HCT116 (cell line): ENCODE results near the gene C10orf90. TPM values are rescaled to one million over a fixed set of nuclear protein-coding genes. Genes with fewer than 3 reads are reported as not detected.

ENCODE experiments used
- ATAC-seq: fragments of 200-7000 bp; cut with Tn5 transposase; 2 replicates; pipeline ENCODE4 v1.9.1; 2020; ENCODE audit warnings: mild to moderate bottlenecking, moderate library complexity
- BruUV-seq: library from RNA; stranded (reverse); fragments of 400-500 nt; replicated peaks from 2 replicates; lab custom pipeline; 2021; lab: Mats Ljungman, UMichigan
- CTCF ChIA-PET: fragments of 300-600 bp; sonication (Branson Sonifier 250); formaldehyde crosslinking; loops from one replicate; lab custom pipeline; 2021; ENCODE audit warnings: antibody characterized with exemption; lab: Charles Lee
- POLR2A ChIA-PET: fragments of 300-600, 350-600 bp; sonication (Branson Sonifier 250); formaldehyde crosslinking; loops from one replicate; lab custom pipeline; 2021; ENCODE audit warnings: antibody characterized with exemption; lab: Charles Lee
- RAD21 ChIA-PET, 2 experiments: fragments of 300-600 bp; sonication (Branson Sonifier 250); formaldehyde crosslinking; loops; one replicate each; lab custom pipeline; 2023; ENCODE audit warnings: low total read pairs in 2 of 2; ENCODE audit not compliant: uncharacterized antibody in 2 of 2, unreplicated experiment in 2 of 2, low non-redundant PET in 1 of 2; lab: Charles Lee
- DNase-seq: peaks from one replicate; pipeline ENCODE4 v3.0.0-alpha.2; 2010; ENCODE audit warnings: low read depth, low spot score
- H2AFZ ChIP-seq: fragments of 200-600 bp; shearing (Covaris generic), sonication (generic); 2 replicates; pipeline ENCODE4 v1.6.1; 2017; ENCODE audit warnings: low read depth, mixed run types, mixed read lengths, antibody characterized with exemption, low read length; ENCODE audit not compliant: poor library complexity, severe bottlenecking
- H3K27ac ChIP-seq: 2 replicates; pipeline ENCODE4 v1.5.1; 2012; ENCODE audit warnings: low read depth, low read length
- H3K27me3 ChIP-seq: fragments of 200-600 bp; sonication (generic); 2 replicates; pipeline ENCODE4 v1.6.1; 2016; ENCODE audit warnings: mixed run types, low read length, mixed read lengths; ENCODE audit not compliant: insufficient read depth
- H3K36me3 ChIP-seq, 2 experiments: fragments of 200-500 bp in 1 of 2; fragments of 200-600 bp in 1 of 2; sonication (Bioruptor generic) in 1 of 2; sonication (generic) in 1 of 2; 2 replicates each; pipeline versions ENCODE4 v1.5.1 to v1.6.1; 2014 to 2016; ENCODE audit warnings: low read length in 2 of 2, inconsistent platforms in 1 of 2, mixed read lengths in 1 of 2, mixed run types in 1 of 2; ENCODE audit not compliant: insufficient read depth in 2 of 2, control insufficient read depth in 1 of 2
- H3K4me1 ChIP-seq, 2 experiments: fragments of 200-600 bp in 1 of 2; sonication (generic) in 1 of 2; 2 replicates each; pipeline versions ENCODE4 v1.5.1 to v1.6.1; 2012 to 2017; ENCODE audit warnings: low read length in 2 of 2, inconsistent platforms in 1 of 2, mild to moderate bottlenecking in 1 of 2, mixed read lengths in 1 of 2, mixed run types in 1 of 2, moderate library complexity in 1 of 2; ENCODE audit not compliant: insufficient read depth in 2 of 2, control insufficient read depth in 1 of 2
- H3K4me2 ChIP-seq: fragments of 200-600 bp; sonication (generic); 2 replicates; pipeline ENCODE4 v1.6.1; 2017; ENCODE audit warnings: mixed run types, low read length, mixed read lengths
- H3K4me3 ChIP-seq, 2 experiments: fragments of 200-600 bp in 1 of 2; sonication (generic) in 1 of 2; replicated peaks in 1 of 2; 2 replicates each; pipeline ENCODE4 v1.5.1; 2011 to 2016; ENCODE audit warnings: low read length in 2 of 2, control low read depth in 1 of 2, low read depth in 1 of 2, mild to moderate bottlenecking in 1 of 2, mixed read lengths in 1 of 2, mixed run types in 1 of 2
- H3K79me2 ChIP-seq: fragments of 200-600 bp; sonication (generic); 2 replicates; pipeline ENCODE4 v1.6.1; 2017; ENCODE audit warnings: mild to moderate bottlenecking, mixed run types, low read length, moderate library complexity, mixed read lengths; ENCODE audit not compliant: insufficient read depth
- H3K9ac ChIP-seq: fragments of 200-600 bp; sonication (generic); 2 replicates; pipeline ENCODE4 v1.6.1; 2016; ENCODE audit warnings: low read length, mixed read lengths
- H3K9me2 ChIP-seq: fragments of 200-600 bp; sonication (generic), shearing (Covaris generic); 2 replicates; pipeline ENCODE4 v1.6.1; 2017; ENCODE audit warnings: mixed run types, mild to moderate bottlenecking, moderate library complexity; ENCODE audit not compliant: insufficient read depth
- H3K9me3 ChIP-seq, 2 experiments: fragments of 200-500 bp in 1 of 2; fragments of 200-600 bp in 1 of 2; sonication (Bioruptor generic) in 1 of 2; sonication (generic) in 1 of 2; 2 replicates each; pipeline ENCODE4 v1.6.1; 2014 to 2017; ENCODE audit warnings: low read length in 2 of 2, mixed read lengths in 2 of 2, inconsistent platforms in 1 of 2, low read depth in 1 of 2, mild to moderate bottlenecking in 1 of 2, mixed run types in 1 of 2, moderate library complexity in 1 of 2; ENCODE audit not compliant: control insufficient read depth in 1 of 2, insufficient read depth in 1 of 2
- H4K20me1 ChIP-seq: fragments of 200-600 bp; sonication (generic), shearing (Covaris generic); 2 replicates; pipeline ENCODE4 v1.6.1; 2017; ENCODE audit warnings: mixed run types, mild to moderate bottlenecking, moderate library complexity; ENCODE audit not compliant: insufficient read depth
- CBX3 ChIP-seq: IDR thresholded peaks from 2 replicates; pipeline ENCODE4 v1.6.1; 2012; ENCODE audit warnings: low read depth
- EZH2phosphoT487 ChIP-seq: fragments of 200-600 bp; IDR thresholded peaks from 2 replicates; pipeline ENCODE4 v1.6.1; 2018; ENCODE audit warnings: antibody characterized with exemption, borderline replicate concordance
- JUND ChIP-seq: IDR thresholded peaks from 2 replicates; pipeline ENCODE4 v1.6.1; 2012
- RAD21 ChIP-seq: IDR thresholded peaks from 2 replicates; pipeline ENCODE4 v1.6.1; 2012; ENCODE audit warnings: low read depth, mild to moderate bottlenecking
- REST ChIP-seq: IDR thresholded peaks from 2 replicates; pipeline ENCODE4 v1.6.1; 2012; ENCODE audit warnings: low read depth
- SIN3A ChIP-seq: IDR thresholded peaks from 2 replicates; pipeline ENCODE4 v1.6.1; 2012; ENCODE audit warnings: low read depth
- ZNF274 ChIP-seq: fragments of 200-500 bp; sonication (Bioruptor generic); IDR thresholded peaks from 2 replicates; pipeline ENCODE4 v1.6.1; 2014; ENCODE audit warnings: mild to moderate bottlenecking, low read depth, low read length, inconsistent platforms
- intact Hi-C: fragments of 100-400 bp; cut with micrococcal nuclease; formaldehyde crosslinking; loops from 2 replicates; pipeline ENCODE4 v1.10.0; 2022
- total RNA-seq: library from RNA; stranded (reverse); gene quantifications from one replicate; pipeline ENCODE4 v1.2.1, GENCODE V29; 2021; ENCODE audit not compliant: unreplicated experiment
- TF ChIP-seq, protein P1 (sequence below): IDR thresholded peaks from 2 replicates; pipeline ENCODE4 v1.6.1; 2011; ENCODE audit warnings: mild to moderate bottlenecking, low read length, moderate library complexity; ENCODE audit not compliant: insufficient replicate concordance; ENCODE audit errors: extremely low read depth
- TF ChIP-seq, protein P2 (sequence below): IDR thresholded peaks from 2 replicates; pipeline ENCODE4 v1.6.1; 2012

C10orf90 gene
- total RNA-seq, 1 experiment from 2014 or later: not detected

DNA sequence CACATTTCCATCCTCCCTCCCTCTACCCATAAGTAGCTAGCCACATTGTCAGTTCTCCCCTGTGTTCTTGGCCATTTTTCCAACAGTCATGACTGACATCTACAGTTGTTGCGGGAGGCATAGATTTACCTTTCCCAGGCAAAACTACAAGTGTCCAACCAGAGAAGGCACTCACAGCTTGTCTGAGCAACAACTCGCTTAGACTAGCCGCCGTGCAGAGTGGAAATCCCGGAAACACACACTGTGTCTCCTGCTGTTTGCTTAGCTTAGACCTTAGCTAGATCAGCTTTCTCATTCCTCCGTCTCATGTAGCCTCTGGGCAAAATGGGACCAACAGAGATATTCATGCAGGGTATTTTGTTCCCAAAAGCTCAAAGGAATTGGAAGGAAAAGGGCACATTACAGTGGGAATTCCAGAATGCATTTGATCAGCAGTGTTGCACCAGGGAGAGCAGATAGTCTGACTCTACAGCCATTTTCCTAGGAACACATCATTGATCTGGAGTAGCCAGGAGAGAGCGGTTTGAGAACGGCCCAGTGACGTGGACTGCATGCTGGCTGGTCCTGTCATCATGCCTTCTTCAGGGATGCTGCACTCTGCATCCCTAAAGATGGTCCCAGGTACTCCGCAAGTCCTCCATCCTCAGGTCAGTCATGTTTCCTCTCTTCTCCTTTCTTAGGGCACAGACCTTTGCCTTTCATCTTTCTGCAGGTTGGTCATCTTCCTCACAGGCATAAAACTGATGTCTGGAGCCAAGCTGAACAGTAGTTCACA lies 89.4 kb downstream of the C10orf90 start:
- DNase-seq: no peak
- ChIA-PET POLR2A (no interaction called here), CTCF (no interaction called here), RAD21 (no interaction called here)
- Histone ChIP-seq H3K4me1 (no peaks in the 10 kb centered on the region), H3K9me3 (no peaks in the 10 kb centered on the region), H3K27me3 (peaks cover 65% of the 10 kb centered on the region), H3K79me2 (no peaks in the 10 kb centered on the region), H3K27ac (no peak overlapping the region), H4K20me1 (no peaks in the 10 kb centered on the region), H2AFZ (no peak overlapping the region), H3K9ac (no peak overlapping the region), H3K4me3 (no peak overlapping the region), H3K4me2 (no peak overlapping the region), H3K36me3 (no peaks in the 10 kb centered on the region), H3K9me2 (no peaks in the 10 kb centered on the region)
- BruUV-seq: no TSS peak
- intact Hi-C loops: no loop called here
- TF ChIP-seq CBX3: no peak
- TF ChIP-seq SIN3A: no peak
- TF ChIP-seq, protein P1, sequence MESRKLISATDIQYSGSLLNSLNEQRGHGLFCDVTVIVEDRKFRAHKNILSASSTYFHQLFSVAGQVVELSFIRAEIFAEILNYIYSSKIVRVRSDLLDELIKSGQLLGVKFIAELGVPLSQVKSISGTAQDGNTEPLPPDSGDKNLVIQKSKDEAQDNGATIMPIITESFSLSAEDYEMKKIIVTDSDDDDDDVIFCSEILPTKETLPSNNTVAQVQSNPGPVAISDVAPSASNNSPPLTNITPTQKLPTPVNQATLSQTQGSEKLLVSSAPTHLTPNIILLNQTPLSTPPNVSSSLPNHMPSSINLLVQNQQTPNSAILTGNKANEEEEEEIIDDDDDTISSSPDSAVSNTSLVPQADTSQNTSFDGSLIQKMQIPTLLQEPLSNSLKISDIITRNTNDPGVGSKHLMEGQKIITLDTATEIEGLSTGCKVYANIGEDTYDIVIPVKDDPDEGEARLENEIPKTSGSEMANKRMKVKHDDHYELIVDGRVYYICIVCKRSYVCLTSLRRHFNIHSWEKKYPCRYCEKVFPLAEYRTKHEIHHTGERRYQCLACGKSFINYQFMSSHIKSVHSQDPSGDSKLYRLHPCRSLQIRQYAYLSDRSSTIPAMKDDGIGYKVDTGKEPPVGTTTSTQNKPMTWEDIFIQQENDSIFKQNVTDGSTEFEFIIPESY: no peak
- TF ChIP-seq REST: no peak
- TF ChIP-seq, protein P2, sequence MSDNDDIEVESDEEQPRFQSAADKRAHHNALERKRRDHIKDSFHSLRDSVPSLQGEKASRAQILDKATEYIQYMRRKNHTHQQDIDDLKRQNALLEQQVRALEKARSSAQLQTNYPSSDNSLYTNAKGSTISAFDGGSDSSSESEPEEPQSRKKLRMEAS: no peak
- TF ChIP-seq JUND: no peak
- no peak for TF ChIP-seq RAD21
- TF ChIP-seq ZNF274: no peak
- TF ChIP-seq EZH2phosphoT487: no peak
- no peak for ATAC-seq
